ENCODE measurements around the gene GRAMD1B.

GRCh38 chr11:123451183-123451781, 21.2 kb downstream of the GRAMD1B start:
- TF ChIP-seq CTCF (IDR thresholded peaks at IDR 0.05): no peak
- no peak for TF ChIP-seq POLR2A (IDR thresholded peaks at IDR 0.05)
